CD4-positive, CD25-positive, alpha-beta regulatory T cell (primary cell): ENCODE data around the gene BIN1. TPM values are rescaled to one million over a fixed set of nuclear protein-coding genes. Genes with fewer than 3 reads are reported as not detected.

Source experiments
- ATAC-seq, 2 donors: fragments of 150-1000 bp; cut with Tn5 transposase; one replicate each; pipeline ENCODE4 v1.10.0; 2021; ENCODE audit warnings: low read depth in 2 of 2, moderate number of reproducible peaks in 2 of 2, moderate library complexity in 1 of 2
- DNase-seq, 3 donors: peaks; one replicate each; pipeline versions ENCODE4 v3.0.0 to v3.0.0-alpha.2; 2012 to 2022; ENCODE audit warnings: mixed read lengths in 1 of 3
- H3K27ac ChIP-seq: one replicate; pipeline ENCODE4 v1.7.0; 2013; ENCODE audit warnings: mild to moderate bottlenecking, low read length; ENCODE audit not compliant: insufficient read depth, poor library complexity, severe bottlenecking
- H3K27me3 ChIP-seq: one replicate; pipeline ENCODE4 v1.7.0; 2013; ENCODE audit warnings: low read length; ENCODE audit not compliant: control insufficient read depth, insufficient read depth
- H3K36me3 ChIP-seq: one replicate; pipeline ENCODE4 v1.7.0; 2013; ENCODE audit warnings: mild to moderate bottlenecking, low read length, moderate library complexity; ENCODE audit not compliant: control insufficient read depth, insufficient read depth
- H3K4me1 ChIP-seq: 2 replicates; pipeline ENCODE4 v1.7.0; 2013; ENCODE audit warnings: mild to moderate bottlenecking, low read length; ENCODE audit not compliant: insufficient read depth, control insufficient read depth, poor library complexity, severe bottlenecking
- H3K4me3 ChIP-seq: one replicate; pipeline ENCODE4 v1.7.0; 2013; ENCODE audit warnings: low read depth, mild to moderate bottlenecking, low read length, moderate library complexity
- H3K9me3 ChIP-seq, 2 experiments: 1 replicate in 1 of 2; 2 replicates in 1 of 2; pipeline ENCODE4 v1.7.0; 2013; ENCODE audit warnings: low read length in 2 of 2, mild to moderate bottlenecking in 1 of 2, moderate library complexity in 1 of 2; ENCODE audit not compliant: control insufficient read depth in 2 of 2
- H3K27ac Mint-ChIP-seq, 3 donors: one replicate each; pipeline ENCODE4 v1.8.0; 2020 to 2022; ENCODE audit warnings: mild to moderate bottlenecking in 3 of 3, mixed read lengths in 3 of 3, moderate library complexity in 2 of 3
- H3K27me3 Mint-ChIP-seq: one replicate; pipeline ENCODE4 v1.8.0; 2022; ENCODE audit warnings: mild to moderate bottlenecking, mixed read lengths
- H3K36me3 Mint-ChIP-seq: one replicate; pipeline ENCODE4 v1.8.0; 2020; ENCODE audit warnings: mixed read lengths
- H3K4me1 Mint-ChIP-seq, 4 donors: one replicate each; pipeline ENCODE4 v1.8.0; 2020 to 2022; ENCODE audit warnings: mixed read lengths in 4 of 4, mild to moderate bottlenecking in 1 of 4
- H3K4me3 Mint-ChIP-seq, 4 donors: one replicate each; pipeline ENCODE4 v1.8.0; 2020 to 2022; ENCODE audit warnings: mild to moderate bottlenecking in 4 of 4, mixed read lengths in 4 of 4, moderate library complexity in 3 of 4
- H3K9me3 Mint-ChIP-seq, 7 donors: one replicate each; pipeline ENCODE4 v1.8.0; 2020 to 2022; ENCODE audit warnings: mixed read lengths in 7 of 7, mild to moderate bottlenecking in 3 of 7, moderate library complexity in 2 of 7
- polyA plus RNA-seq, 4 donors: library from polyadenylated mRNA; unstranded; fragments of 300-500 nt; fragmentation: Illumina TruSeq; gene quantifications; one replicate each; pipeline ENCODE4 v1.2.3, GENCODE V29; 2021
- total RNA-seq: library from RNA; stranded (reverse); gene quantifications from one replicate; pipeline ENCODE4 v1.2.3, GENCODE V29; 2022

BIN1 gene
- total and polyA plus RNA-seq, 5 donors from 2014 or later = 131 to 228 (median 164) TPM

DNA sequence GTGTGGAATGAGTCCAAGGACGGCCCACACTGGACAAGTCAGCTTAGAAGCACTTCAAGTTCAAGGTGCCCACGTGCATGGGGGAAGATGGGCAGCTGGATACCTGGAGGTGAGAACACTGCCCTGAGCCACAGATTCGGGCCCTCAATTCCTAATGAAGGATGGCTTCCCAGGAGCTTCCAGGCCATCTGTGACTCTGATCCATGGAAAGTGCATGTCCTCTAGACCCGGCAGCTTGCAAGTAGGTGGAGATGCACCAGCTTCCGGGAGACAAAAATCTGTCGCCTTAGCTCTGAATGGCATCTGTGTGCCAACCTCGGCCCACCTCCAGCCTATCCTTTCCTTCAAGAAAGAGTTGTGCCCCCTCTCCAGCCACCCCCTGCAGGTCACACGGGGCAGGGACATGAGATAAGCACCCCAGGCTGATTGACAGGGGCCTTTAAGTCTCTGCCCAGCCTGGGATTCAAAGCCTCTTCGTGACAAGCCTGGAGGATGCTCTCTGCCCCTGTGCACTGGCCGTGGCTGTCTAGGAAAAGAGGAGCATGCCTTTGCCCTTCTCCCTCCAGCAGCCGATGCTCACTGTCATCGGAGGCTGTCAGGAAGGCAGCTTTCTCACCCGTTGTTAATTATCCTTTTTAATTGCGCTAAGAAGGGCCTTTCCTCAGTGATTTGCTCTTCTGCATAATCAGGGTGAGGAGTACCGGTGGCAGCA lies 65.5 kb downstream of the BIN1 start:
- H3K4me1 Mint-ChIP-seq = no peaks in the 10 kb centered on the region
- H3K36me3 Mint-ChIP-seq = no peaks in the 10 kb centered on the region
- no peak overlapping the region for H3K4me3 Mint-ChIP-seq
- peaks cover 0 to 1% (median 0%) of the 10 kb centered on the region in 7 donors for H3K9me3 Mint-ChIP-seq
- Histone ChIP-seq H3K4me1 (no peaks in the 10 kb centered on the region), H3K36me3 (no peaks in the 10 kb centered on the region), H3K27me3 (no peaks in the 10 kb centered on the region), H3K4me3 (no peak overlapping the region), H3K27ac (no peak overlapping the region), H3K9me3 (no peaks in the 10 kb centered on the region)
- DNase-seq = no peak
- H3K27me3 Mint-ChIP-seq = no peaks in the 10 kb centered on the region
- no peak for ATAC-seq
- no peak overlapping the region for H3K27ac Mint-ChIP-seq

DNA sequence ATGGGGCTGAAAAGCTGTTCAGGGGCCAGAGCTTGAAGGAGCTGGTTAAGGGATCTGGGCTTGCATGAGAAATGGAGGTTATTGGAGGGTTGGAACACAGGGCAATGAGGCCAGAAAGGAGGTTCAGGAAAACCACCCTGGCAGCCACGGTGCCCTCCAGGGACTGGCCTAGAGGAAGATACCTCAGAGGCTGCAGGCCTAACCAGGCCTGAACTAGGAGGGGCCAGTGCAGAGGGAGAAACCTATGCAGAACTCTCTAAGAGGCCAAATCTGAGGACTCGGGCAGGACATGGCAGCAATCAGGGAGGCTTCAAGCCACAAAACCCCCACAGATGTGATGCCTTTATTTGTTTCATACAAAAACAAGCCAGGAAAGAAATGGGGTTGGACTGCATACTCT lies 66.8 kb downstream of the BIN1 start:
- Mint-ChIP-seq H3K36me3 (no peaks in the 10 kb centered on the region), H3K4me1 (no peaks in the 10 kb centered on the region), H3K27me3 (no peaks in the 10 kb centered on the region), H3K9me3 (peaks cover 0 to 1% (median 0%) of the 10 kb centered on the region in 7 donors), H3K27ac (no peak overlapping the region), H3K4me3 (no peak overlapping the region)
- no peaks in the 10 kb centered on the region for H3K27me3 ChIP-seq
- no peaks in the 10 kb centered on the region for H3K4me1 ChIP-seq
- H3K9me3 ChIP-seq = no peaks in the 10 kb centered on the region
- ATAC-seq (no peak), DNase-seq (no peak)
- no peak overlapping the region for H3K27ac ChIP-seq
- no peaks in the 10 kb centered on the region for H3K36me3 ChIP-seq
- no peak overlapping the region for H3K4me3 ChIP-seq

DNA sequence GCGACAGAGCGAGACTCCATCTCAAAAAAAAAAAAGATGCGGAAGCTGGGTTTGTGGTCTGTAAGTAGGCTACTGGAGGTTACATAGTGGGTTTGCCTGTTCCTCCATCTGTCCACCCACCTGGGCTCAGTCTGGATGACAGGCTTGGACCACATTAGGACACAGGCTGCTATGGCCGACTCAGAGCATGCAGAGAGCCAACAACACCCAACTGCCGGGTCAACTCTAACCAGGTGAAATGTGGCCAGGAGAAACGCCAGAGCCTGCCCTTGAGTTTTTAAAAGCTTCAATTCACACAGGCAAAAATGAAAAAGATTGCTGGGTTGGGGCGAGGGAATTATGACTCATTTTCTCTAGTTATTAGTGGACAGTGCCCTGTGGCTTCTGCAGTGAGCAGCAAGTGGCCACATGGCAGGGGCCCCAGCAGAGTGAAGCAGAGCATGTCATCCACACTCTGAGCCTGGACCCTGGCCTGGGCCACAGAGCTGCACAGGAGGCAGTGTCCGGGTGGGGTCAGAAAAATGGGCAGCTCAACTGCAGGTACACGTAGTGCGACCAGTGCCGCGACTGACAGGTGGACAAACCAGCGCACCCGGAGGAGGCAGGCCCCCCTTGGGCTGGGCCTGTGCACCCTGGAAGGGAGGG lies 67.4 kb downstream of the BIN1 start:
- H3K4me1 ChIP-seq = no peaks in the 10 kb centered on the region
- peaks cover 0 to 1% (median 0%) of the 10 kb centered on the region in 7 donors for H3K9me3 Mint-ChIP-seq
- H3K27me3 ChIP-seq = no peaks in the 10 kb centered on the region
- no peak for ATAC-seq
- H3K27ac Mint-ChIP-seq = no peak overlapping the region
- no peak overlapping the region for H3K27ac ChIP-seq
- no peaks in the 10 kb centered on the region for H3K27me3 Mint-ChIP-seq
- H3K4me3 Mint-ChIP-seq = no peak overlapping the region
- no peaks in the 10 kb centered on the region for H3K4me1 Mint-ChIP-seq
- H3K9me3 ChIP-seq = no peaks in the 10 kb centered on the region
- H3K36me3 Mint-ChIP-seq = no peaks in the 10 kb centered on the region
- H3K36me3 ChIP-seq = no peaks in the 10 kb centered on the region
- DNase-seq = no peak
- H3K4me3 ChIP-seq = no peak overlapping the region

DNA sequence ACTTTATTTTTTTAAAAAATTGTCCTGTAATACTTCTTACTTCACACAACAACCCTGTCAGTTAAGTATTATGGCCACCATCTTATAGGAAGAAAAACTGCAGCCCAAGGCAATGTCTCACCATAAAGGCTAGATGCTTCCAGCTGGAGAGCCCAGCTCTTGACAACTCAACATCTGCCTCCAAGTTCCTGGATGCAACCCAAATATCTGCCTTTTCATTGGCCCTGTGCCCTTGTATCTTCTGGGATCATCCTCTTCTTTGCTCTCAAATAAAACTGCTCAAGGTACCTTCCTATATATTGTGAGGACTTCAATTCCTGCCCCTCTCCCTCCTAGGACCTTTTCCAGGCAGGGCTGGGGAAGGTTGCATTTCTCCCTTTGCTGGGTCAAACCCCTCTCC lies 69.5 kb downstream of the BIN1 start:
- H3K4me3 Mint-ChIP-seq = no peak overlapping the region
- Histone ChIP-seq H3K27me3 (no peaks in the 10 kb centered on the region), H3K4me3 (no peak overlapping the region), H3K9me3 (no peaks in the 10 kb centered on the region), H3K4me1 (no peaks in the 10 kb centered on the region), H3K36me3 (no peaks in the 10 kb centered on the region), H3K27ac (no peak overlapping the region)
- H3K4me1 Mint-ChIP-seq = no peaks in the 10 kb centered on the region
- H3K27ac Mint-ChIP-seq = no peak overlapping the region
- DNase-seq = no peak
- H3K36me3 Mint-ChIP-seq = no peaks in the 10 kb centered on the region
- no peak for ATAC-seq
- H3K27me3 Mint-ChIP-seq = no peaks in the 10 kb centered on the region
- no peaks in the 10 kb centered on the region for H3K9me3 Mint-ChIP-seq

DNA sequence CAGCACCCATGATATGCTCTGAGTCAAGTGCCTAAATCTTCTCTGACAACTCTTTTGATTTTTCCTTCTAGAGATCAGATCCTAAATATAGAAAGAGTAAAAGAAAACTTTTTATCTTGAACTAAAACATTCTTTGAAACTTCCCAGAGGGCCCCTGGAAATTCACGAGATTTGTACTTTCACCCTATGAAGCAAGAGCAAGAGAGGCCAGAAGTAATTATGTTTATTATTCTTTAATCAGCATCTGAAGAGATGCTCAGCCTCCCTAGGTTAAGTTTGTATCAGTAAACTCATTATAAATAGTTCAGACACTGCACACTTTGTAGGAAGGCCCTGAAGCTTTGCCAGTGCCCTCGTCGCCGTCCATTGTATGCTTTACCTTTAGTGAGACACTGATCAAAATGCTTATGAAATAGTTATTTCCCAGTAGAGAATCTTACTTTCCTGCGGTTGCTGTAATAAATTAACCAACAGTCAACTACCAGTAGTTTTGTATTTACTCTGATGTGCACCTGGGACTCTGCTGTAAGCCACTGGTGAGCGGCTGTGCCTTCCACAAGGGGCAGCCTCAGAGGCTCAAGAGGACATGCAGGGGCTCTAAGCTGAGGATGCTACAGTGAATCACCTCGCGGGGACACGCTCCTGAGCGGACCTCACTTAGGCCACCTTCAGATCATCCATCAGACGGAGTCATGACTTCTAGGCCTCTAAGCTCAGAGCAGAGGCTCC lies 71.9 kb downstream of the BIN1 start:
- Mint-ChIP-seq H3K36me3 (no peaks in the 10 kb centered on the region), H3K4me1 (no peaks in the 10 kb centered on the region), H3K27me3 (no peaks in the 10 kb centered on the region), H3K4me3 (no peak overlapping the region), H3K27ac (no peak overlapping the region), H3K9me3 (peaks cover 0 to 1% (median 0%) of the 10 kb centered on the region in 7 donors)
- no peaks in the 10 kb centered on the region for H3K4me1 ChIP-seq
- H3K27me3 ChIP-seq = no peaks in the 10 kb centered on the region
- no peak overlapping the region for H3K4me3 ChIP-seq
- ATAC-seq (no peak), DNase-seq (no peak)
- H3K9me3 ChIP-seq = no peaks in the 10 kb centered on the region
- no peak overlapping the region for H3K27ac ChIP-seq
- H3K36me3 ChIP-seq = no peaks in the 10 kb centered on the region

DNA sequence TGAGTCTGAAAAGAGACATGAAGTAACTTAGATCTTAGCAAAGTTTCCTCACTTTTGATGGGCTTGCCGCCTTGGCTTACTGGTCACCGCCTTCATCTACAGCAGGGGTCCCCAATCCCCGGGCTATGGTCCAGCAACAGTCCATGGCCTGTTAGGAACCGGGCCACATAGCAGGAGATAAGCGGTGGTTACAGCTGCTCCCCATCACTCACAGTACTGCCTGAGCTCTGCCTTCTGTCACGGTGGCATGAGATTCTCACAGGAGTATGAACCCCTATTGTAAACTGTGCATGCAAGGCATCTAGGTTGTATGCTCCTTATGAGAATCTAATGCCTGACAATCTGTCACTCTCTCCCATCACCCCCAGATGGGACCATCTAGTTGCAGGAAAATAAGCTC lies 72.9 kb downstream of the BIN1 start:
- Mint-ChIP-seq H3K4me1 (no peaks in the 10 kb centered on the region), H3K36me3 (no peaks in the 10 kb centered on the region), H3K9me3 (peaks cover 0 to 1% (median 0%) of the 10 kb centered on the region in 7 donors), H3K27me3 (no peaks in the 10 kb centered on the region), H3K27ac (no peak overlapping the region), H3K4me3 (no peak overlapping the region)
- Histone ChIP-seq H3K27ac (no peak overlapping the region), H3K4me1 (no peaks in the 10 kb centered on the region), H3K9me3 (no peaks in the 10 kb centered on the region), H3K4me3 (no peak overlapping the region), H3K36me3 (no peaks in the 10 kb centered on the region), H3K27me3 (no peaks in the 10 kb centered on the region)
- DNase-seq = no peak
- ATAC-seq = no peak

DNA sequence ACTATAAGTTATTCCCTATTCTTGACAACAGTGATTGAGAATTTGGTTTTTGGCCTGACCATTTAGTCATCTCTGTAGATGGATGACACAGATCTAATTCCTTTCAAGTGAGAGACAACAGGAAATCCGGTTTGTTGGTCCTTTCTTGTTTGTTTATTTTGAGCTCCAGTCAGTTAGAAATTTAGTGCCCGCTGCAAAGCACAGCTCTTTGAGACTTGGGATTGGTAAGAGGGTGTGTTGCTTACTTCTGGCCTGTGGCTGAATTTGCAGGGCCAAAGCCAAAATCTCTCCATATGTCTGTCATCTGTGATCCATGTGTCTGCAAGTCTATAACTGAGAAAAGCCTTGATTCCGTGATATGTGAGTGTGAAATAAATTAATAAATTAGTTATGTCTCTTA lies 74.3 kb downstream of the BIN1 start:
- Mint-ChIP-seq H3K27me3 (peaks cover 9% of the 10 kb centered on the region), H3K36me3 (no peaks in the 10 kb centered on the region), H3K27ac (no peak overlapping the region), H3K9me3 (peaks cover 0 to 1% (median 0%) of the 10 kb centered on the region in 7 donors), H3K4me3 (no peak overlapping the region), H3K4me1 (no peaks in the 10 kb centered on the region)
- Histone ChIP-seq H3K9me3 (no peaks in the 10 kb centered on the region), H3K4me1 (no peaks in the 10 kb centered on the region), H3K27ac (no peak overlapping the region), H3K4me3 (no peak overlapping the region), H3K36me3 (no peaks in the 10 kb centered on the region), H3K27me3 (peaks cover 2% of the 10 kb centered on the region)
- no peak for DNase-seq
- ATAC-seq = no peak
